Suprapubic skin (tissue), 4 donors: ENCODE results near the gene RIPOR3.

ENCODE experiments used
- EP300 ChIP-seq: sonication (generic); formaldehyde crosslinking; IDR thresholded peaks from one replicate; pipeline ENCODE4 v1.6.1; 2017; ENCODE audit warnings: antibody characterized with exemption
- POLR2A ChIP-seq, 2 donors: fragments of 450-650 bp; IDR thresholded peaks; one replicate each; pipeline ENCODE4 v1.6.1; 2017; ENCODE audit warnings: antibody characterized with exemption in 2 of 2, mild to moderate bottlenecking in 2 of 2, moderate library complexity in 2 of 2
- POLR2AphosphoS5 ChIP-seq, 3 donors: sonication (generic); formaldehyde crosslinking; IDR thresholded peaks; one replicate each; pipeline ENCODE4 v1.6.1; 2017; ENCODE audit warnings: antibody characterized with exemption in 3 of 3
- TF ChIP-seq, protein P1 (sequence below), 2 donors: fragments of 200-600 bp in 1 of 2; fragments of 450-650 bp in 1 of 2; sonication (generic) in 1 of 2; IDR thresholded peaks; one replicate each; pipeline ENCODE4 v1.5.1; 2016 to 2019; ENCODE audit warnings: antibody characterized with exemption in 2 of 2, mild to moderate bottlenecking in 1 of 2, moderate library complexity in 1 of 2

DNA sequence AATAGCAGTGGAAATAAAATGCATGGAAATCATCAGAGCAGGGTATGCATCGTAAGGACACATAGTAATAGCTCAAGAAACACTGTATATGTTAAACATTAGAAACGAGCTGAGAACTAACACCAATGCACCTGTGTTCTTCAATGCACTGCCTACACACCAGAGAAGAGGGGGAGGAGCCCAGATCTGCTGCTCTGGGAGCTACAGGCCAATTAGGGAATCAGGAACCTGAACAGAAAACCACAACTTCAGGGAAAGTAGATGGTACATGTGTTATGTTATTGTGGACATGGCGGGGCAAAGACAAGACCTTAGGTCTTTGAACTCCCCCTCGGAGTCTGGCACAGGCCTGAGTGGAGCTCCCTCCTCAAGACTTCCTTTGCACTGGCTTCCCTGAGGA, 39.7 kb downstream of the RIPOR3 start:
- TF ChIP-seq, protein P1, sequence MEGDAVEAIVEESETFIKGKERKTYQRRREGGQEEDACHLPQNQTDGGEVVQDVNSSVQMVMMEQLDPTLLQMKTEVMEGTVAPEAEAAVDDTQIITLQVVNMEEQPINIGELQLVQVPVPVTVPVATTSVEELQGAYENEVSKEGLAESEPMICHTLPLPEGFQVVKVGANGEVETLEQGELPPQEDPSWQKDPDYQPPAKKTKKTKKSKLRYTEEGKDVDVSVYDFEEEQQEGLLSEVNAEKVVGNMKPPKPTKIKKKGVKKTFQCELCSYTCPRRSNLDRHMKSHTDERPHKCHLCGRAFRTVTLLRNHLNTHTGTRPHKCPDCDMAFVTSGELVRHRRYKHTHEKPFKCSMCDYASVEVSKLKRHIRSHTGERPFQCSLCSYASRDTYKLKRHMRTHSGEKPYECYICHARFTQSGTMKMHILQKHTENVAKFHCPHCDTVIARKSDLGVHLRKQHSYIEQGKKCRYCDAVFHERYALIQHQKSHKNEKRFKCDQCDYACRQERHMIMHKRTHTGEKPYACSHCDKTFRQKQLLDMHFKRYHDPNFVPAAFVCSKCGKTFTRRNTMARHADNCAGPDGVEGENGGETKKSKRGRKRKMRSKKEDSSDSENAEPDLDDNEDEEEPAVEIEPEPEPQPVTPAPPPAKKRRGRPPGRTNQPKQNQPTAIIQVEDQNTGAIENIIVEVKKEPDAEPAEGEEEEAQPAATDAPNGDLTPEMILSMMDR (IDR thresholded peaks at IDR 0.05): no peak
- TF ChIP-seq EP300: no peak
- TF ChIP-seq POLR2A (IDR thresholded peaks at IDR 0.05): no peak
- no peak for TF ChIP-seq POLR2AphosphoS5 (IDR thresholded peaks at IDR 0.05)
